HG03135 (cell line): ENCODE results near the gene ACOT7.
"Not testable (repeated sequence)": the region's sequence is repeated elsewhere in the genome, so short reads cannot be mapped to it uniquely, and the experiment has no call there.

ENCODE experiments used
- ATAC-seq: cut with Tn5 transposase; IDR thresholded peaks from one replicate; pipeline ENCODE4 v1.9.1; 2021; ENCODE audit warnings: mild to moderate bottlenecking, moderate library complexity; ENCODE audit not compliant: unreplicated experiment

ACOT7 gene

GRCh38 chr1:6365047-6365446 is 28.5 kb downstream of the ACOT7 start:
- no peak for ATAC-seq

GRCh38 chr1:6363085-6363884 is 30.3 kb downstream of the ACOT7 start:
- not testable (repeated sequence) for ATAC-seq

GRCh38 chr1:6361124-6361775 is 32.3 kb downstream of the ACOT7 start:
- ATAC-seq, result no peak

- ATAC-seq, result no peak
Observed at GRCh38 chr1:6360517-6361070, 33.0 kb downstream of the ACOT7 start.

- peak; percentile 32 for ATAC-seq
Observed at GRCh38 chr1:6360117-6360496, 33.5 kb downstream of the ACOT7 start.

- peak; percentile 85 for ATAC-seq
Observed at GRCh38 chr1:6359216-6360116, 34.1 kb downstream of the ACOT7 start.

- ATAC-seq, result no peak
Observed at GRCh38 chr1:6358757-6359201, 34.8 kb downstream of the ACOT7 start.

- ATAC-seq, result no peak
Observed at GRCh38 chr1:6358144-6358624, 35.4 kb downstream of the ACOT7 start.

GRCh38 chr1:6357243-6357936 is 36.2 kb downstream of the ACOT7 start:
- no peak for ATAC-seq

- no peak for ATAC-seq
Observed at GRCh38 chr1:6355621-6356020, 37.9 kb downstream of the ACOT7 start.

- no peak for ATAC-seq
Observed at GRCh38 chr1:6354659-6355317, 38.8 kb downstream of the ACOT7 start.

- ATAC-seq, result no peak
Observed at GRCh38 chr1:6353955-6354658, 39.5 kb downstream of the ACOT7 start.

- ATAC-seq, result no peak
Observed at GRCh38 chr1:6353619-6353954, 40.0 kb downstream of the ACOT7 start.

GRCh38 chr1:6352138-6352563 is 41.4 kb downstream of the ACOT7 start:
- ATAC-seq, result no peak

- no peak for ATAC-seq
Observed at GRCh38 chr1:6351480-6352137, 42.0 kb downstream of the ACOT7 start.

GRCh38 chr1:6350416-6351088 is 43.0 kb downstream of the ACOT7 start:
- ATAC-seq, result no peak

- no peak for ATAC-seq
Observed at GRCh38 chr1:6349254-6349943, 44.2 kb downstream of the ACOT7 start.
